Mesenteric fat pad (tissue), 1 donor: Measurements from ENCODE around the gene CTBP2. TPM values are rescaled to one million over a fixed set of nuclear protein-coding genes. Genes with fewer than 3 reads are reported as not detected.
A peak's percentile ranks its signal among the peaks of the same experiment; 100 is the strongest.

Experiments
- DNase-seq: peaks from one replicate; pipeline ENCODE4 v3.0.0-alpha.2; 2020; ENCODE audit warnings: low spot score
- long read RNA-seq: library from polyadenylated mRNA; unstranded; transcript quantifications from one replicate; pipeline ENCODE4 v2.0.0, GENCODE V29; 2020
- total RNA-seq: library from RNA; stranded (reverse); fragmentation: NEBNext Ultra II Directional; extraction: Animal tissue kit (Norgen Biotek cat#: 25700); gene quantifications from one replicate; pipeline ENCODE4 v1.2.1, GENCODE V29; 2021
- donor health status: DM: yes; HTN: yes; CAD: no.

The CTBP2 gene
- 56.5 TPM for total RNA-seq
- long read RNA-seq, full-length matches to known transcripts = 18 of 93 reads
- long read RNA-seq, partial matches to known transcripts = 20 of 93 reads
- long read RNA-seq, other reads (novel, unspliced or antisense) = 55 of 93 reads

DNA sequence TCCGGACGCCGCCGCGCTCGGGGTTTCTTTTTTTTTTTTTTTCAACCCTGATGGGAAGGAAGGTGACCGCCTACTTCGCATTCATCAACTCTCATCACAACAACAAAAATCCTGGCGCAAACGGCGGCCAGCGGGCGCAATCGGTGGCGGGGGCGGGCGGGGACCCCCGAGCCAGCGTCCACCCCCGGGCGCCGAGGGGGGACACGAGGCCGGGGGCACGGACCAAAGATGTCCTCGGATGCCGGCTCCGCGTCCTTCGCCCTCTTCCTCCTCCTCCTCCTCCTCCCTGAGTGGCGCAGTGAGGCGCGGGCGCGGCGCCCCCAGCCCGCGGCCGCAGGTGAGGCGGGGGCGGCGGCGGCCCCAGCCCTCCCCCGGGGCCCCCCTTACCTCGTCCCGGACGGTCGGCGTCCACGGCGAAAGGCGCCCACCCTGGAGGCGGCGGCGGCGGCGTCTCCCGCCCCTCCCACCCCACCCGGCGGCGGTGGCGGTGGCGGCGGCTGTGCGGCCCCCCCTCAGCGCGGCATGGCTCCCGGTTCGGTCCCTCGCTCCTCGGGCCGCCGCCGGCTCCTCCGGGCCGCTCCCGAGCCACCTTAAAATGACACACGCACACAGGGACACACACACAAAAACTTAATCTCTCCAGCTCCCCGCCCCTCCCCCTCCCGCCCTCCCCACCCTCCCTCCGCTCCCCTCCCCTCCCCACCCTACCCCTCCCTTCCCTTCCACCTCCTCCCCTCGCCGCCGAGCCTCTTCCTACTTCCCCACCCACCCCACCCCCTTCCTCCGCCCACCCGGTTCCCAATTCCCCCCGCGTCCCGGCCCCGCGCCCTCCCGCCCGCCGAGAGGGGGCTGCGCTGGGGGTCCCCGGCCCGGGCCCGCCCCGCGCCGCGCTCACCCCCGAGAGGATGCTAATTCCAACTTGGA, at the start of gene CTBP2:
Gene CTBP2, minus strand, starts transcription at position 632 of the 924 bp plus-strand sequence.
- peak; percentile 90 for DNase-seq

DNA sequence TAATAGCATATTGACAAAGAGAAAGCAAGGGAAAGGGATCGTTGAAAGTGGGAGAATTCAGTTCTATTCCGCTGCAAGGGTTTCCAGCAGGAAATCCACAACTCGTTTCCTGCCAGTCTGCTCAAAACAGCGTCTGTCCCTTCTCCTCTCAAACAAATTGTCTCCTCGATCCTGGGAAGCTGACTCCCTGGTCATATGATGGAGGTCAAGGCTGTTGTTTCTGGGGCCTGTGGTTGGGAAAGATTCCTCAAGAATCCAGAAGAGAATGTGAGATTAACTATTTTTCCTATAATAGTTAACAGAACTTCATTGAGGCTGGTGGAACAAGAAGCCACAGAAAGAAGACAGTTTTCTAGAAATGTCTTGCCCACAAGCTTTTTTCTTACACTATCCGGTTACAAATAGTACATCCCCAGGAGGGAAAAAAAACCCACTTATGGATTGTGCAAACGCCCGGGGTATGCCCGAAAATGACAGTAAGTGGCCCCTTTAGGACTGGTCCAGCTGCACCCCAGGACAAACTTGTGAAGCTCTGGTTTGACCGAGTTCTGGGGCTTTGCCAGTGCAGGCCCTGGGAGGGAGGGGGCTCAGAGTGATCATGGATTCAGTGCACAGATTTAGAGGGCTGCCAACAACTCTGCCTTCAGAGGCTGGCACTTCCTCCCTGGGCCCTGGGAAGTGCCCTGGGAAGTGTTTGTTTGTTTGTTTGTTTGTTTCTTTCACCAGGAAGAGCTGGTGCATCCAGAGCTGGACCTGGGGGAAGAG, 49.4 kb upstream of the CTBP2 start:
- no peak for DNase-seq

- no peak for DNase-seq
Measured at GRCh38 chr10:125208854-125209565, 48.6 kb upstream of the CTBP2 start.

GRCh38 chr10:125206623-125207022, 46.3 kb upstream of the CTBP2 start:
- DNase-seq = no peak

- peak; percentile 77 for DNase-seq
Measured at GRCh38 chr10:125205431-125205830, 45.1 kb upstream of the CTBP2 start.

DNA sequence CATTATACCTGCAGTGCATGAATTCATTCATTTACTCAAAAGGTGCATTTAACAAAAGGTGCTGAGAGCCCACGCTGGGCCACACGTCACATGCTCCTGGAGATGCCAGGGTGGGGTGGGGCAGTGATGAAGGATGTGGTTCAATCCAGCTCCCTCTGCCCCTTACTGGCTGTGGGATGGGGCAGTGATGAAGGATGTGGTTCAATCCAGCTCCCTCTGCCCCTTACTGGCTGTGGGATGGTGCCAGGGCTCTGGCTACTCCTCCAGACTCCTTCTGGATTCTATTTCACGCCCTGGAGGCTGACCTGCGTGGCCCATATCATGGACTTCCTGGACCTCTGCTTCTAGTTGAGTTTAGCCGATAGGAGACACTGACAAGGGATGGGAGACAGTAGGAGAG, 44.0 kb upstream of the CTBP2 start:
- peak; percentile 51 for DNase-seq

- DNase-seq = peak; percentile 78
Measured at GRCh38 chr10:125203186-125203800, 42.9 kb upstream of the CTBP2 start.

GRCh38 chr10:125201791-125202622, 41.6 kb upstream of the CTBP2 start:
- DNase-seq = peak; percentile 71

DNA sequence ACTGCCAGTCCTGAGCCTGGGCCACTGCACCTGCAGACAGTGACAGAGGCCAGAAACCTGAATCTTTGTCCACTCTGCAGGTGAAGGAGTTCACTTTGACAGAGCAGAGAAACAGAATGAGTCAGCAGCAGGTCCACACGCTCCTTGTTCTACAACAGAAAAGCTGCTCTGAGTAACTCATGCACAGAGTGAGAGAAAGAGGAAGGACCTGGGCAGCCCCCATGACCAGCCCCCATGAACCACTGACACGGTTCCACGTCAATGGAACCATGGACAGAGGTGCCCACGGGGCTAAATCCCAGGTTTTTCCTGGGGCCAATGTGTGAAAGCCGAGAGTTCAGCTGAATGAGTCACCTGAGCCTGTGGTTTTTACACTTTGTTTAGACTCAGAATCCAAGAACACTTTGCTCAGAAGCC, 40.8 kb upstream of the CTBP2 start:
- DNase-seq = peak; percentile 51

DNA sequence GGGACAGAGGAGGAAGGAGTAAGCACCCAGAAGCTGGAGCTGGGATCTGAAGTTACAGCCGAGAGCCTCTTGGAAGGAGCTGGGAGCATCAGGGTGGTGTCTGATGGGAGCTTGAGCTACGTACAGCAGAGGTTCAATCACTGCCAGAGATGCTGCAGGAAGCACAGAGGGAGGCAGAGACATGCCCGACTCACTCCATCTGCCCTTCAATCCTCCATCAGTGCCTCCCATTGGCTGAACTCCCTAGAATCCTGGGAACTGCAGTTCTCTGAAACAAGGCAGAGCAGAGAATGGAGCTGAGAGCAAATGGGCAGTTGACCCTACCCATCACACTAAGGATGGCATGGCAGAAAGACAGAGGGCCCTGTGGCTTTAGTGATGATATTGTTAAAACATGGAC, 40.0 kb upstream of the CTBP2 start:
- peak; percentile 26 for DNase-seq

- no peak for DNase-seq
Measured at GRCh38 chr10:125199270-125199669, 38.9 kb upstream of the CTBP2 start.

GRCh38 chr10:125194814-125195213, 34.5 kb upstream of the CTBP2 start:
- DNase-seq = no peak

GRCh38 chr10:125193306-125193877, 33.0 kb upstream of the CTBP2 start:
- peak; percentile 75 for DNase-seq

DNA sequence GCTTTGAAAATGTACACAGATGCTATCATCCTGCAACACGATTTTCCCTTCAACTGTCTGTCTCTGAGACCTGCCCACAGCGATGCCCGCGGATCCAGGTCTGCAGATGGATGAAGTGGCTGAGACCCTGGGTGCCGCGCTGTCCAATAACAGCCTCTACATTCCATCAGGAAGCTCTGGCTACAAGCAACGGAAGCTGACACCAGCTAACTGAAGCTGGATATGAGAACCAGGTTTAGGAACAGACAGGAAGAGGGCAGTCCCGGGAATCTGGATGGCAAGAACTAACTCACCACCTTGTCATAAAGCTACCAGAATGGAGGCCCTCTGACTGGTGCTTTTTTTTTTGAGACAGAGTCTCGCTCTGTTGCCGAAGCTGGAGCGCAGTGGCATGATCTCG, 32.3 kb upstream of the CTBP2 start:
- no peak for DNase-seq

DNA sequence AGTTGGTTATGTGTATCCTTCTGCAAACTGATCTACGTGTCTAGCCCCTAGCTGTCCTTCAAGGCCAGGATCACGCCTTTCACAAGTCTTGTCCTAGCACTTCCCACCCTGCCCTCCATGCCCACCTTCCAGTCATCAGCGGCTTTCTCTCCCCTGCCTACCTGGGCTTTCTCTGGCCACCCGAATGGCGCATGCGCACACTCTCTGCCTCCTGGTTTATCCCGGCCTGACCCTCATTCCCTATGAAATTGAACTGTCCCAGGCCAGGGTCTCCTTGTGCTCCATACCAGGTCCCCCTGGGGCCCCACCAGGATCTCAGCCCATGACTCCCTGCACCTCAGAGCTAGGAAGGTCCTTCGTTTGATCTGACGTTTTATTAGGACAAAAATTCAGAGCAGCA, 31.6 kb upstream of the CTBP2 start:
- DNase-seq = peak; percentile 68

GRCh38 chr10:125190946-125191345, 30.6 kb upstream of the CTBP2 start:
- peak; percentile 81 for DNase-seq

- DNase-seq = no peak
Measured at GRCh38 chr10:125190414-125190813, 30.1 kb upstream of the CTBP2 start.

GRCh38 chr10:125189162-125189561, 28.8 kb upstream of the CTBP2 start:
- DNase-seq = peak; percentile 62
